HG02970 (cell line): ENCODE results near the gene CD40LG.

ENCODE experiments used
- ATAC-seq: cut with Tn5 transposase; IDR thresholded peaks from one replicate; pipeline ENCODE4 v1.9.1; 2021; ENCODE audit warnings: mild to moderate bottlenecking, moderate library complexity, moderate number of reproducible peaks; ENCODE audit not compliant: unreplicated experiment, low FRiP score

Gene CD40LG

DNA sequence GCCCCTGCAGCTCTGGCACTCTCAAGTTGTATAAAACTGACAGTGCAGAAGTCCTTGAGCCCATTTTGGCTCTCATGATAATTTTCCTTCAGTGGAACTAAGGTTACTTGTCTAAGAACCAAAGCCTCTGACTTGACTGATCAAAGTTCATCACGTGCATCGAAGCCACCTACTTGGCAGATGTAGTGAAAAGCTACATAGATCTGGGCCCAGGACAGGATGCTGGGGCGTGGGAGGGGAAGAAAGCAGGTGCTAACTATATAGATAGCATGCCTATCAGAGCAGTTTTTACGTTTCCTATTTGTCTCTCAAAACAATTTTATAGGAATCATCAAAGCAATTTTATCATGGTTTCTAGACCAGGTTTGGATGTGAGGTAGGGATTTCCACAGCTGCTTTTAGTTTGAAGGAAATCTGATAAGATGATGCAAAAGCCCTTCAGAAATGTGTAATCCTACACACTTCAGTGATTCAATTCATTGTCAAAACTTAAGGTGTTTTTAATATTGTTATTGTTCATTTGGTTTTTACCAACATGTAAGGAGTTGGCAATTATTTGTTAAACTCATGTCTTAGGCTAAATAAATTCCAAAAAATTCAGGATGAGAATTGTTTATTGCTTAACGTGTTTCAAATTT lies 1.2 kb upstream of the CD40LG start:
- ATAC-seq = no peak

DNA sequence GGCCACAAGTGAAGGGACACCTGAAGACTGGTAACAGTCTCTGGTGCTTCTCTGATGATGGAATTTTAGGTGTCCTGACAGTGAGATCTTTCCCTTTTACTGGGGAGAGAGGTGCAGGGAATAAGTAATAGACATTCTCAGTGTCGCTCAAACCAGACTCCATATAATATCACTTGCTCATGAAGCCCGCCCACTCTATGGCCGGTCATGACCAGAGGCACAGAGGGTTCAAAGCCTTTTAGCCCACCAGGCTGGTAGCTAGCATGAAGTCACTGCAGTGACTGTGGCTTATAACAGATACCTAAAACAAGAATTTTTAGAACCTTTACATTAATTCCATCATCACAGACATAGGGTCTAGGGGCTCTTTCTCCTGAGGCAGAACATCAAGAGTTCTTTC lies 2.9 kb downstream of the CD40LG start:
- no peak for ATAC-seq

- ATAC-seq = no peak
These were observed 5.1 kb downstream of the CD40LG start for GRCh38 chrX:136652822-136653723.

- ATAC-seq = no peak
These were observed 8.5 kb downstream of the CD40LG start for GRCh38 chrX:136656361-136656964.

DNA sequence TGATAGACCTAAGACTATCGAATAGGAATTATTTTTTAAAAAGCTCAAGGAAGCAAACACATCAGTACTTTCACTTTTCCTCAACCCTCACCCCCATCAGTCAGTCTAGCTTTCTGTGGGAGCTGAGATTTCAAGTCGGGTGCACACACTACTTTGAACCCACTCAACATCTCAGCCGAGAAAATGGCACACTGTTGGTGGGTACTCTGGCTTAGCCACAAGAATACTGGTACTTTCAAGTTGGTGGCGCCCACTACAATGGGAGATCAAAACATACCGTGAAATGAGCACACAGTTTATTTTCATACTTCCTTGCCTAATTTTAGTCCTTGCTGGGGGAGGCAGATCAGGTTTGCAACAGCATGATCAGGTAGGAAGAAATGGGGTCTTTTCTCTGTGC lies 10.2 kb downstream of the CD40LG start:
- ATAC-seq = no peak

- no peak for ATAC-seq
These were observed 11.2 kb downstream of the CD40LG start for GRCh38 chrX:136659174-136659573.

DNA sequence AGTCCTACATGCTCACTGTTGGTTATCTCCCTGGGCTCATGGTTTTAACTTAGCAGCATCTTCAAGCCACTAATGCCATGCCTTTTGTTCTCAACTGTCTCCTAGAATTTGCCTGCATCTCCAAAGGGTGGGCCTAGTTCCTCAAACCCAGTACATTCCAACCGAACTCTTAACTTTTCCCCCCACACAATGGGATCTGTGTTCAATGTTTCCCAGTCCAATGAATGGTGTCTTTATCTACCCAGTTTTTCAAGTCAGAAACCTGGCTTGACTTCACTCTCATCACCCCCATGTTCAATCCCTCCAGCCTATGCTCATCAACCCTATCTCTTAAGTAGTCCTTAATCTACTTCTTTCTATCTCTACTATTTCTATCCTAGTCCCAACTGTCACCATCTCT lies 12.9 kb downstream of the CD40LG start:
- no peak for ATAC-seq

DNA sequence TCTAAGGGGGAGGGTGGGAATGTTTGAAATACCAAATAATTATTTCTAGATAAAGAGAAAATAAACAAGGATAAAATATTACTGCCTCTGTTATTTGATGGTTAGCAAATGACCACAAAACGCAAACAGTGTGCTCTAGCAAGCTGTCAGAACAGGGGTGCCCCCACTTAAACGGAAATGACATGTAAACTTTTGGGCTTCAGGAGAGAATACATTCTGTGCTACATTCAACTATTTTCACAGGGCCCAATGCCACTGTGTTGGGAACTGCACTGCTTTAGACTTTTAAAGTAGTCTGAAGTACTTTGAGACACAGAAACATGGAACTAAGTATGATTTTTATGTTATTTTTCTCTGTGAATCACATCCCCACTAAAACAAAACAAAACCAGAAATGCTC lies 14.1 kb downstream of the CD40LG start:
- ATAC-seq = no peak

DNA sequence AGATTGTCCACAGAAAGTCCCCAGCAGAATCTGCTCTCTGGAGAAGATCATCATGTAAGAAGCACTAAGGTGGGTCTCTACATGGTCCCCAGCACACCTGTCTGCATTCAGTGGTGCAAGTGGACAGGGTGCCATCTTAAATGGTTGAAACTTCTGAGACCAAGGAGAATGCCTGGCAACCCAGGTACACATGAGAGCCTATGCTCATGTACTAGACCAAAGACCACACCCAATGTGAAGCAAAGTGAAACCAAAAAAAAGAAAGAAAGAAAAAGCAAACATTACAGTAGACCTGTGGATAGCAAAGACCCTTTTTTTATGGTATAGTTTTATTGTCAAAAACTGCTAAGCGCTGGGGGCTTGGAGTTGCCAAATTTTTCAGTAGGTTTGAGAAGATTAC lies 15.0 kb downstream of the CD40LG start:
- ATAC-seq = no peak

DNA sequence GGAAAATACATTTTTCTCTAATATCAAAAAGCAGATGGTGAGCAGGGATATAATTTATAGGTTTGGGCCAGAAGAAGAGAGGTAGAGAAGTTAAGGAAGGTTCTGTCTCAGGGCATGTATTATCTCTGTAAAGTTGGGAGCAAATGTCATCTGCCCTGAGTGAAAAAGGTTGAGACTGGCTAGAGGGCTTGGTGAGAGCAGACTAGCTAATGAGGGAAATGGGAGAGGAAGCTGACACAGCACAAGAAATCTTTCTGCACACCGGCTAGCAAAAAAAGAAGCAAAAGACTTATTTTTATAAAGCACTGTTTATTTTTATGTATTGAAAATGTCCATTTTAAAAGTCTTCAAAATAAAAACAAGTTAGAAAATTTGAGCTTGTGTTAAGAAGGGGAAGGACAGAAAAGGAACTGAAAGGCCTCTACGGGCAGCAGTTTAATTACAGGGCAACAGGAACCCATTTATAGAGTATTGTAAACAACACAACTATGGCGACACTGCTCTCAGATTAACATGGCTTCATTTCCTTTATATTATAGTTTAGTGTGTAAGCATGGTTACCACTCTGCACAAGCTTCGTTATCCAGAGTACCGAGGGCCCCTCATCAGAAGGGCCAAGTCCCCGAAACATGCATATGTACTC lies 17.4 kb downstream of the CD40LG start:
- ATAC-seq = no peak

DNA sequence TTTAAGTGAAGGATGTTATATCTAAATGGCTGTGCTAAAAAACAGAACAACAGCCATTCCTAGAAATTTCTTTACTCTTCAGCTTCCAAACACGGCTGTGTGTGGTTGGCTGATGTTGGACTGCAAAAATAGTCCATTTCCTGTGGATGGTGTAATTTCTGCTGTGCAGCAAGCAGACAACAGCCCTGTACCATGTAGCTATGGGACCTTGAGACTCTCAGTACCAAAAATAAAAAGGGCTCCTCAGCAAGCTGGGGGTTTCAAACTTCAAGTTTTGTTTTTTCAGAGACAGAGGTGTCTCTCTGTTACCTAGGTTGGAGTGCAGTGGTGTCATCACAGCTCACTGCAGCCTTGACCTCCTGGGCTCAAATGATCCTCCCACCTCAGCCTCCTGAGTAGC lies 18.1 kb downstream of the CD40LG start:
- ATAC-seq = no peak

GRCh38 chrX:136667446-136668168 lies 19.6 kb downstream of the CD40LG start:
- ATAC-seq = no peak

DNA sequence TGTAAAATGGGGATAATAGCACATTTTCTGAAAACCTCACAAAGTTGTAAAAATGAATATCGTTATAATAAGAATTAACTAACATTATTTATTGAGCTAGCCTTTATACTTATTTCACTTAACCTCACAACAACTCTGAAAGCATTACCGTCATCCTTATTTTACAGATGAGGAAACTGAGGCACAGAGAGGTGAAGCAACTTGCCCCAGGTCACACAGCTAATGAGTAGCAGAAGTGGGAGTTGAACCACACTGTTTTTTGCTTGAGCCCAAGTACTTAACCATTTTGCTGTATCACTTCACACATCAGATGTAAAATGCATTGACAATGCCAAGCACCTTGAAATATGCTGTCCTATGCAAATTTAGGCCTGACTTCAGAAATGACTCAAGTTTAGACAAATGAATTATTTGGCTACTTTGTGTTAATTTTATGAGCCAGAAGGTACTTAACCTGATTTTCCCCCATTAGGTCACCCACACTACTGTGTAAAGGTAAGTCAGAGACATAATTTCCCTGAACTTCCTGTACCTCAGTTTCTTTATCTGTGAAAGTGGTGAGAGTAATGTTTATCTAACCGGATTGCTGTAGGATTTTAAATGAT lies 23.1 kb downstream of the CD40LG start:
- no peak for ATAC-seq

DNA sequence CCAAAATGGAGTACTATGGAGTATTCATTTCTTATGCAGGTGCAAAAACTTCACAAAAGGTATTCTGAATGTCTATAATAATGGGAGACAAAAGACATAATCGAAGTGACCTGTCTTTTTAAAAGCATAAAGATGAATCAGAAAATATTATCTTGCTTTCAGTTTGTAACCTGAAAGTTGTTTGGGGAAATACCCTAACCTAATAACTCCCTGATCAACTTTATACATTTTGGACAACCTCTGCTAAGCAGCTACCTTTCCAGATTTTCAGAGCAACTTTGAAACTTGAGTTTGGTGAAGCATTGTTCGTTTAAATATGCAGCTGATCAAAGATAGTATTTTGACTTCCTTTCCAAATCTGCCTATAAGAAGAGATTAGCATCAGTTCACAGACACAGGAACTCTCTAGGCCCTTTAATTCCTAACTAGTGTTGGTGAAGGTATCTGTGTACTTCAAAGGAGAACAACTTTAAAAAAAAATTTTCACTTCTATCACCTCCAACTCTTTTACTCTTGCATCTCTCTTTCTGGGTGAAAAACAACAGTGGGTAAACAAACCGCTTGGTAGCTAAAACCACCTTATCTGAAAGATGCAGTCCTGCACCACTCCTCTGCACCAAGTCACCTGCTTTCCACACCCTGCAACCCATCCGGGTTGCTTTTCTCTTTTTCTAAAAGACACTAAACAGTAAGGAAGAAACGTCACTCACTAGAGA lies 26.5 kb downstream of the CD40LG start:
- ATAC-seq = no peak

- ATAC-seq = no peak
These were observed 31.6 kb downstream of the CD40LG start for GRCh38 chrX:136679531-136679930.

DNA sequence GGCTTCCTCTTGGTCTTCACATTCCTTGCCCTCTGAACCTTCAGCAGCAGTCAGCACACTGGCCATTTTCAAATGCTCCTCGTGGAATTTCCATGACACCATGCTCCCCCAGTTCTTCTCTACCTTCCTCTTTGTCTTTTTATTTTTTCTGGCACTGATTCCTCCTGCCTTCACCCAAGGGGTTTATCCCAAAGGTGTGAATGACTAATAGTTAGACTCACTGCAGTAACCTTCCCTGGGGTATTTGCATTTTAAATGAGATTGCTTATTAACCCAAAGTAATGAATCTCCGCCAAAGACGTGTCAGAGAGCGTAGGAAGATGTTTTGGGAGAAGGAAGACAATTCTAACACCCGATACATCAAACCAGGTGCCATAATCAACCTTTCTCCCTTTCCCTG lies 36.2 kb downstream of the CD40LG start:
- no peak for ATAC-seq

- no peak for ATAC-seq
These were observed 39.5 kb downstream of the CD40LG start for GRCh38 chrX:136687457-136687856.

- no peak for ATAC-seq
These were observed 41.5 kb downstream of the CD40LG start for GRCh38 chrX:136689436-136689835.

- no peak for ATAC-seq
These were observed 43.3 kb downstream of the CD40LG start for GRCh38 chrX:136691028-136691809.
